GM12878 (cell line): Measurements from ENCODE around the gene MPV17. TPM values are rescaled to one million over a fixed set of nuclear protein-coding genes. Genes with fewer than 3 reads are reported as not detected.

Source experiments
- ATAC-seq: fragments of 200-7000 bp; cut with Tn5 transposase; 3 replicates; pipeline ENCODE4 v1.9.1; 2020; ENCODE audit warnings: mild to moderate bottlenecking, moderate library complexity
- BruUV-seq: library from RNA; stranded (reverse); fragments of 400-500 nt; replicated peaks from 2 replicates; lab custom pipeline; 2021; lab: Mats Ljungman, UMichigan
- CTCF ChIA-PET: fragments of 300-600 bp; sonication (Branson Sonifier 250); formaldehyde crosslinking; extraction: SDS; loops from one replicate; lab custom pipeline; 2021; ENCODE audit warnings: inconsistent platforms; lab: Yijun Ruan, JAX
- POLR2A ChIA-PET: fragments of 350-600 bp; formaldehyde crosslinking; extraction: SDS; loops from one replicate; lab custom pipeline; 2021; ENCODE audit warnings: inconsistent platforms; lab: Charles Lee
- RAD21 ChIA-PET: fragments of 300-600 bp; sonication (Branson Sonifier 250); formaldehyde crosslinking; loops from one replicate; lab custom pipeline; 2023; ENCODE audit warnings: antibody characterized with exemption; ENCODE audit not compliant: unreplicated experiment; lab: Charles Lee
- SMC1A ChIA-PET: fragments of 300-600 bp; sonication (Branson Sonifier 250); formaldehyde crosslinking; loops from one replicate; lab custom pipeline; 2023; ENCODE audit not compliant: unreplicated experiment, uncharacterized antibody; lab: Charles Lee
- DNase-seq: peaks from one replicate; pipeline ENCODE4 v3.0.0-alpha.2; 2011; ENCODE audit warnings: low read depth, low spot score
- FAIRE-seq: peaks from 3 replicates; lab custom pipeline; 2011; peaks lifted over from hg19 to GRCh38; lab: Jason Lieb, UNC
- H2AFZ ChIP-seq: 2 replicates; pipeline ENCODE4 v1.6.0; 2011; ENCODE audit warnings: low read depth, low read length, control low read depth; ENCODE audit not compliant: control insufficient read depth
- H3K27ac ChIP-seq: 2 replicates; pipeline ENCODE4 v1.5.1; 2011; ENCODE audit warnings: control low read depth; ENCODE audit not compliant: control insufficient read depth, insufficient read depth
- H3K27me3 ChIP-seq, 2 experiments: replicated peaks in 1 of 2; 2 replicates each; pipeline versions ENCODE4 v1.6.0 to v1.6.1; 2011; ENCODE audit warnings: low read length in 1 of 2; ENCODE audit not compliant: control insufficient read depth in 2 of 2, insufficient read depth in 2 of 2
- H3K36me3 ChIP-seq, 2 experiments: 2 replicates each; pipeline ENCODE4 v1.5.1; 2011; ENCODE audit warnings: low read length in 1 of 2; ENCODE audit not compliant: control insufficient read depth in 2 of 2, insufficient read depth in 2 of 2
- H3K4me1 ChIP-seq: 2 replicates; pipeline ENCODE4 v1.6.1; 2011; ENCODE audit warnings: mild to moderate bottlenecking, low read length, moderate library complexity, mixed read lengths; ENCODE audit not compliant: control insufficient read depth, insufficient read depth
- H3K4me2 ChIP-seq: 2 replicates; pipeline ENCODE4 v1.6.0; 2011; ENCODE audit warnings: control low read depth; ENCODE audit not compliant: control insufficient read depth, insufficient read depth
- H3K4me3 ChIP-seq: fragments of 200-600 bp; sonication (generic); 2 replicates; pipeline ENCODE4 v1.5.1; 2016
- H3K79me2 ChIP-seq: 2 replicates; pipeline ENCODE4 v1.6.0; 2011; ENCODE audit warnings: low read length; ENCODE audit not compliant: control insufficient read depth, insufficient read depth
- H3K9ac ChIP-seq: 2 replicates; pipeline ENCODE4 v1.8.0; 2011; ENCODE audit warnings: low read length, control low read depth, mixed read lengths; ENCODE audit not compliant: control insufficient read depth, insufficient read depth
- H3K9me3 ChIP-seq: replicated peaks from 3 replicates; pipeline ENCODE4 v1.5.1; 2011; ENCODE audit warnings: mild to moderate bottlenecking, low read length; ENCODE audit not compliant: control insufficient read depth, insufficient read depth
- H4K20me1 ChIP-seq: 2 replicates; pipeline ENCODE4 v1.6.0; 2011; ENCODE audit not compliant: control insufficient read depth, insufficient read depth
- BCL3 ChIP-seq: IDR thresholded peaks from 2 replicates; pipeline ENCODE4 v1.6.1; 2011; ENCODE audit warnings: borderline replicate concordance, low read depth, mild to moderate bottlenecking, moderate library complexity, low read length; ENCODE audit not compliant: insufficient read depth, poor library complexity, severe bottlenecking
- FOS ChIP-seq: IDR thresholded peaks from 3 replicates; pipeline ENCODE4 v1.6.1; 2011; ENCODE audit warnings: borderline replicate concordance; ENCODE audit not compliant: insufficient read length; ENCODE audit errors: extremely low read depth
- IRF4 ChIP-seq: IDR thresholded peaks from 2 replicates; pipeline ENCODE4 v1.6.1; 2011; ENCODE audit warnings: low read depth, low read length
- LARP7 ChIP-seq: fragments of 450-650 bp; IDR thresholded peaks from 2 replicates; pipeline ENCODE4 v1.6.1; 2017; ENCODE audit warnings: mild to moderate bottlenecking
- MTA2 ChIP-seq: fragments of 450-650 bp; IDR thresholded peaks from 2 replicates; pipeline ENCODE4 v1.6.1; 2016; ENCODE audit warnings: low read depth, mild to moderate bottlenecking, moderate library complexity
- NR2C2 ChIP-seq: IDR thresholded peaks from 2 replicates; pipeline ENCODE4 v1.6.1; 2011; ENCODE audit warnings: borderline replicate concordance, low read depth; ENCODE audit not compliant: control insufficient read depth, insufficient read length
- PAX8 ChIP-seq: fragments of 450-650 bp; IDR thresholded peaks from 2 replicates; pipeline ENCODE4 v1.6.1; 2017; ENCODE audit warnings: mild to moderate bottlenecking, moderate library complexity
- RB1 ChIP-seq: fragments of 450-650 bp; formaldehyde crosslinking; IDR thresholded peaks from 2 replicates; pipeline ENCODE4 v1.6.1; 2017; ENCODE audit warnings: mild to moderate bottlenecking, borderline replicate concordance
- SP1 ChIP-seq: IDR thresholded peaks from one replicate; pipeline ENCODE4 v1.6.1; 2011; ENCODE audit warnings: low read depth, low read length
- SUPT20H ChIP-seq: IDR thresholded peaks from 2 replicates; pipeline ENCODE4 v1.6.1; 2011; ENCODE audit warnings: low read depth, mild to moderate bottlenecking, low read length, moderate library complexity, borderline replicate concordance; ENCODE audit not compliant: control insufficient read depth
- TBL1XR1 ChIP-seq: IDR thresholded peaks from 2 replicates; pipeline ENCODE4 v1.6.1; 2012; ENCODE audit warnings: low read depth, low read length, improper control_type of control experiment
- TCF3 ChIP-seq: IDR thresholded peaks from 2 replicates; pipeline ENCODE4 v1.6.1; 2012; ENCODE audit warnings: low read depth, mild to moderate bottlenecking, low read length, borderline replicate concordance; ENCODE audit not compliant: insufficient read depth
- ZNF207 ChIP-seq: fragments of 450-650 bp; IDR thresholded peaks from 2 replicates; pipeline ENCODE4 v1.6.1; 2014; ENCODE audit warnings: antibody characterized with exemption, mild to moderate bottlenecking, borderline replicate concordance
- ZSCAN29 ChIP-seq: fragments of 450-650 bp; IDR thresholded peaks from 2 replicates; pipeline ENCODE4 v1.6.1; 2017; ENCODE audit warnings: mild to moderate bottlenecking, moderate library complexity
- WGBS: methylation state at CpG from one replicate; pipeline ENCODE4 v1.1.6; 2016; ENCODE audit warnings: low lambda C conversion rate; ENCODE audit not compliant: insufficient replicate concordance, insufficient coverage; ENCODE audit errors: missing lambda C conversion rate; 5-methylcytosine and 5-hydroxymethylcytosine counted together
- in situ Hi-C: fragments of 300-500 bp; cut with MboI; formaldehyde crosslinking; loops from 9 replicates; pipeline ENCODE4 v1.14.3; 2018; ENCODE audit warnings: mixed read lengths
- intact Hi-C: fragments of 100-400 bp; cut with micrococcal nuclease; formaldehyde crosslinking; loops from one replicate; pipeline ENCODE4 v1.14.2; 2022; ENCODE audit not compliant: unreplicated experiment
- polyA plus RNA-seq, 11 experiments: library from polyadenylated mRNA; depleted of rRNA in 4 of 11; unstranded in 6 of 11; stranded (reverse) in 5 of 11; fragments of >200 nt; fragmentation: Nextera tagmentation in 4 of 11; fragmentation: Illumina TruSeq in 1 of 11; extraction: Ambion mirVana in 4 of 11; extraction: Trizol in 1 of 11; gene quantifications; 1 replicate in 1 of 11; 2 replicates in 10 of 11; pipeline versions ENCODE4 v1.2.1 to v1.2.3, GENCODE V29; 2011 to 2016; ENCODE audit warnings: inconsistent platforms in 2 of 11, missing spikeins in 2 of 11, low read depth in 1 of 11
- total RNA-seq, 4 experiments: library from RNA; depleted of rRNA in 3 of 4; stranded (reverse); fragments of >200 nt in 3 of 4; fragmentation: Illumina TruSeq in 1 of 4; extraction: Trizol in 1 of 4; gene quantifications; 2 replicates each; pipeline versions ENCODE4 v1.2.1 to v1.2.3, GENCODE V29; 2013 to 2021
- TF ChIP-seq, protein P1 (sequence below): fragments of 450-650 bp; IDR thresholded peaks from 2 replicates; pipeline ENCODE4 v1.6.1; 2014; ENCODE audit warnings: mild to moderate bottlenecking
- TF ChIP-seq, protein P2 (sequence below): fragments of 450-650 bp; IDR thresholded peaks from 2 replicates; pipeline ENCODE4 v1.6.1; 2018; ENCODE audit warnings: mild to moderate bottlenecking, low read depth, moderate library complexity; ENCODE audit not compliant: partially characterized antibody
- TF ChIP-seq, protein P3 (sequence below): IDR thresholded peaks from 2 replicates; pipeline ENCODE4 v1.6.1; 2012; ENCODE audit warnings: low read depth, low read length, improper control_type of control experiment

The MPV17 gene
- total and polyA plus RNA-seq, 10 of the 15 experiments (the other 5 are each of a cell fraction or from before 2014, with no cell fraction given), result 63.4 to 143 (median 89.0) TPM

- peak within 1 kb of the TSS; percentile 99 for H3K9ac ChIP-seq
- H3K4me3 ChIP-seq, result peak within 1 kb of the TSS; percentile 97
- DNase-seq (peak; percentile 88), ATAC-seq (peak; percentile 91), FAIRE-seq (peak; percentile 56)
- ChIA-PET CTCF (interaction anchor here (0.9 to 1.5 kb wide), 6 partner anchors 13 to 327 kb away, joined by 3 to 8 read pairs (median 5); no protein-coding TSS in a partner anchor), SMC1A (interaction anchor here (1.0 to 2.1 kb wide), 3 partner anchors 9 to 34 kb away, joined by 3 to 11 read pairs (median 5); partner anchors contain the start of gene MPV17), RAD21 (interaction anchor here (0.7 kb wide), 1 partner anchor 23 kb away, joined by 3 read pairs; no protein-coding TSS in a partner anchor), POLR2A (interaction anchor here (0.7 to 2.8 kb wide), 6 partner anchors 13 to 72 kb away, joined by 3 to 10 read pairs (median 6); partner anchors contain the start of genes EIF2B4, NRBP1 and ZNF513)
- H3K27ac ChIP-seq, result peak within 1 kb of the TSS; percentile 96
- H3K79me2 ChIP-seq, result peaks cover 62% of the 10 kb centered on the region
- H3K4me2 ChIP-seq, result peak within 1 kb of the TSS; percentile 51
- H3K9me3 ChIP-seq, result no peaks in the 10 kb centered on the region
- no peaks in the 10 kb centered on the region for H3K36me3 ChIP-seq
- intact Hi-C loops, result loop anchor here (1.0 to 10.0 kb wide), 2 partner anchors 14 to 142 kb away; partner anchors contain the start of genes ATRAID, CAD, EIF2B4 and SLC5A6
- H4K20me1 ChIP-seq, result no peaks in the 10 kb centered on the region
- TSS peak; percentile 70 for BruUV-seq
- H3K27me3 ChIP-seq, result no peaks in the 10 kb centered on the region
- WGBS, result under 1% methylated on average over 63 of the region's 67 CpGs
- peak within 1 kb of the TSS; percentile 98 for H2AFZ ChIP-seq
- in situ Hi-C loops, result no loop called here
- H3K4me1 ChIP-seq, result no peaks in the 10 kb centered on the region; the same call in 1 of the 2 replicates
- no peak for TF ChIP-seq PAX8
- no peak; the same call in 1 of the 2 replicates for TF ChIP-seq RB1
- no peak for TF ChIP-seq IRF4
- no peak for TF ChIP-seq TBL1XR1
- TF ChIP-seq SUPT20H, result no peak
- TF ChIP-seq NR2C2, result no peak
- no peak for TF ChIP-seq MTA2
- TF ChIP-seq, protein P1, sequence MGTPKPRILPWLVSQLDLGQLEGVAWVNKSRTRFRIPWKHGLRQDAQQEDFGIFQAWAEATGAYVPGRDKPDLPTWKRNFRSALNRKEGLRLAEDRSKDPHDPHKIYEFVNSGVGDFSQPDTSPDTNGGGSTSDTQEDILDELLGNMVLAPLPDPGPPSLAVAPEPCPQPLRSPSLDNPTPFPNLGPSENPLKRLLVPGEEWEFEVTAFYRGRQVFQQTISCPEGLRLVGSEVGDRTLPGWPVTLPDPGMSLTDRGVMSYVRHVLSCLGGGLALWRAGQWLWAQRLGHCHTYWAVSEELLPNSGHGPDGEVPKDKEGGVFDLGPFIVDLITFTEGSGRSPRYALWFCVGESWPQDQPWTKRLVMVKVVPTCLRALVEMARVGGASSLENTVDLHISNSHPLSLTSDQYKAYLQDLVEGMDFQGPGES, result no peak
- TF ChIP-seq, protein P2, sequence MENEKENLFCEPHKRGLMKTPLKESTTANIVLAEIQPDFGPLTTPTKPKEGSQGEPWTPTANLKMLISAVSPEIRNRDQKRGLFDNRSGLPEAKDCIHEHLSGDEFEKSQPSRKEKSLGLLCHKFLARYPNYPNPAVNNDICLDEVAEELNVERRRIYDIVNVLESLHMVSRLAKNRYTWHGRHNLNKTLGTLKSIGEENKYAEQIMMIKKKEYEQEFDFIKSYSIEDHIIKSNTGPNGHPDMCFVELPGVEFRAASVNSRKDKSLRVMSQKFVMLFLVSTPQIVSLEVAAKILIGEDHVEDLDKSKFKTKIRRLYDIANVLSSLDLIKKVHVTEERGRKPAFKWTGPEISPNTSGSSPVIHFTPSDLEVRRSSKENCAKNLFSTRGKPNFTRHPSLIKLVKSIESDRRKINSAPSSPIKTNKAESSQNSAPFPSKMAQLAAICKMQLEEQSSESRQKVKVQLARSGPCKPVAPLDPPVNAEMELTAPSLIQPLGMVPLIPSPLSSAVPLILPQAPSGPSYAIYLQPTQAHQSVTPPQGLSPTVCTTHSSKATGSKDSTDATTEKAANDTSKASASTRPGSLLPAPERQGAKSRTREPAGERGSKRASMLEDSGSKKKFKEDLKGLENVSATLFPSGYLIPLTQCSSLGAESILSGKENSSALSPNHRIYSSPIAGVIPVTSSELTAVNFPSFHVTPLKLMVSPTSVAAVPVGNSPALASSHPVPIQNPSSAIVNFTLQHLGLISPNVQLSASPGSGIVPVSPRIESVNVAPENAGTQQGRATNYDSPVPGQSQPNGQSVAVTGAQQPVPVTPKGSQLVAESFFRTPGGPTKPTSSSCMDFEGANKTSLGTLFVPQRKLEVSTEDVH, result peak; percentile 77
- no peak for TF ChIP-seq LARP7
- TF ChIP-seq TCF3, result no peak
- TF ChIP-seq FOS, result no peak
- TF ChIP-seq, protein P3, sequence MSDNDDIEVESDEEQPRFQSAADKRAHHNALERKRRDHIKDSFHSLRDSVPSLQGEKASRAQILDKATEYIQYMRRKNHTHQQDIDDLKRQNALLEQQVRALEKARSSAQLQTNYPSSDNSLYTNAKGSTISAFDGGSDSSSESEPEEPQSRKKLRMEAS, result peak; percentile 96
- TF ChIP-seq BCL3, result no peak
- no peak for TF ChIP-seq ZNF207
- no peak for TF ChIP-seq ZSCAN29
- peak; percentile 22 for TF ChIP-seq SP1
Observed at GRCh38 chr2:27356382-27357181, 33.7 kb upstream of the MPV17 start, which contains the start of gene GTF3C2. Gene GTF3C2 (minus strand): TSS chr2:27356764. CDS start chr2:27343554, 13,210 bp downstream.
